ENCODE results near the gene SNCG.

- TF ChIP-seq CTCF (IDR thresholded peaks at IDR 0.05; ENCODE audit: low read length) = peak; percentile 97
- TF ChIP-seq EZH2 (optimal IDR thresholded peaks at IDR 0.05; ENCODE audit: low read depth, low read length) = no peak
- no peak for TF ChIP-seq EZH2phosphoT487 (IDR thresholded peaks at IDR 0.05; ENCODE audit: low read length)
Observed at GRCh38 chr10:86960003-86960862, 1.8 kb downstream of the SNCG start.

Data from MM.1S (cell line).